GM12878 (cell line): ENCODE data around the gene GRIK2. TPM values are rescaled to one million over a fixed set of nuclear protein-coding genes. Genes with fewer than 3 reads are reported as not detected.

Experiments
- ATAC-seq: fragments of 200-7000 bp; cut with Tn5 transposase; 3 replicates; pipeline ENCODE4 v1.9.1; 2020; ENCODE audit warnings: mild to moderate bottlenecking, moderate library complexity
- BruUV-seq: library from RNA; stranded (reverse); fragments of 400-500 nt; replicated peaks from 2 replicates; lab custom pipeline; 2021; lab: Mats Ljungman, UMichigan
- CTCF ChIA-PET: fragments of 300-600 bp; sonication (Branson Sonifier 250); formaldehyde crosslinking; extraction: SDS; loops from one replicate; lab custom pipeline; 2021; ENCODE audit warnings: inconsistent platforms; lab: Yijun Ruan, JAX
- POLR2A ChIA-PET: fragments of 350-600 bp; formaldehyde crosslinking; extraction: SDS; loops from one replicate; lab custom pipeline; 2021; ENCODE audit warnings: inconsistent platforms; lab: Charles Lee
- RAD21 ChIA-PET: fragments of 300-600 bp; sonication (Branson Sonifier 250); formaldehyde crosslinking; loops from one replicate; lab custom pipeline; 2023; ENCODE audit warnings: antibody characterized with exemption; ENCODE audit not compliant: unreplicated experiment; lab: Charles Lee
- SMC1A ChIA-PET: fragments of 300-600 bp; sonication (Branson Sonifier 250); formaldehyde crosslinking; loops from one replicate; lab custom pipeline; 2023; ENCODE audit not compliant: unreplicated experiment, uncharacterized antibody; lab: Charles Lee
- DNase-seq: peaks from one replicate; pipeline ENCODE4 v3.0.0-alpha.2; 2011; ENCODE audit warnings: low read depth, low spot score
- FAIRE-seq: peaks from 3 replicates; lab custom pipeline; 2011; peaks lifted over from hg19 to GRCh38; lab: Jason Lieb, UNC
- H2AFZ ChIP-seq: 2 replicates; pipeline ENCODE4 v1.6.0; 2011; ENCODE audit warnings: low read depth, low read length, control low read depth; ENCODE audit not compliant: control insufficient read depth
- H3K27ac ChIP-seq: 2 replicates; pipeline ENCODE4 v1.5.1; 2011; ENCODE audit warnings: control low read depth; ENCODE audit not compliant: control insufficient read depth, insufficient read depth
- H3K27me3 ChIP-seq, 2 experiments: replicated peaks in 1 of 2; 2 replicates each; pipeline versions ENCODE4 v1.6.0 to v1.6.1; 2011; ENCODE audit warnings: low read length in 1 of 2; ENCODE audit not compliant: control insufficient read depth in 2 of 2, insufficient read depth in 2 of 2
- H3K36me3 ChIP-seq, 2 experiments: 2 replicates each; pipeline ENCODE4 v1.5.1; 2011; ENCODE audit warnings: low read length in 1 of 2; ENCODE audit not compliant: control insufficient read depth in 2 of 2, insufficient read depth in 2 of 2
- H3K4me1 ChIP-seq: 2 replicates; pipeline ENCODE4 v1.6.1; 2011; ENCODE audit warnings: mild to moderate bottlenecking, low read length, moderate library complexity, mixed read lengths; ENCODE audit not compliant: control insufficient read depth, insufficient read depth
- H3K4me2 ChIP-seq: 2 replicates; pipeline ENCODE4 v1.6.0; 2011; ENCODE audit warnings: control low read depth; ENCODE audit not compliant: control insufficient read depth, insufficient read depth
- H3K4me3 ChIP-seq: fragments of 200-600 bp; sonication (generic); 2 replicates; pipeline ENCODE4 v1.5.1; 2016
- H3K79me2 ChIP-seq: 2 replicates; pipeline ENCODE4 v1.6.0; 2011; ENCODE audit warnings: low read length; ENCODE audit not compliant: control insufficient read depth, insufficient read depth
- H3K9ac ChIP-seq: 2 replicates; pipeline ENCODE4 v1.8.0; 2011; ENCODE audit warnings: low read length, control low read depth, mixed read lengths; ENCODE audit not compliant: control insufficient read depth, insufficient read depth
- H3K9me3 ChIP-seq: replicated peaks from 3 replicates; pipeline ENCODE4 v1.5.1; 2011; ENCODE audit warnings: mild to moderate bottlenecking, low read length; ENCODE audit not compliant: control insufficient read depth, insufficient read depth
- H4K20me1 ChIP-seq: 2 replicates; pipeline ENCODE4 v1.6.0; 2011; ENCODE audit not compliant: control insufficient read depth, insufficient read depth
- BCL11A ChIP-seq: IDR thresholded peaks from 2 replicates; pipeline ENCODE4 v1.6.1; 2011; ENCODE audit warnings: low read depth, low read length
- BMI1 ChIP-seq: fragments of 450-650 bp; IDR thresholded peaks from 2 replicates; pipeline ENCODE4 v1.6.1; 2016; ENCODE audit warnings: mild to moderate bottlenecking, moderate library complexity, borderline replicate concordance
- CREB1 ChIP-seq: IDR thresholded peaks from 2 replicates; pipeline ENCODE4 v1.6.1; 2012; ENCODE audit warnings: low read depth, mild to moderate bottlenecking, inconsistent platforms
- DPF2 ChIP-seq: fragments of 450-650 bp; IDR thresholded peaks from 2 replicates; pipeline ENCODE4 v1.6.1; 2017; ENCODE audit warnings: mild to moderate bottlenecking
- E2F8 ChIP-seq: fragments of 450-650 bp; IDR thresholded peaks from 2 replicates; pipeline ENCODE4 v1.6.1; 2018; ENCODE audit warnings: mild to moderate bottlenecking, low read depth, moderate library complexity; ENCODE audit not compliant: partially characterized antibody
- E4F1 ChIP-seq: fragments of 450-650 bp; IDR thresholded peaks from 2 replicates; pipeline ENCODE4 v1.6.1; 2018; ENCODE audit warnings: borderline replicate concordance, mild to moderate bottlenecking; ENCODE audit not compliant: partially characterized antibody
- ETV6 ChIP-seq, 2 experiments: fragments of 450-650 bp in 1 of 2; IDR thresholded peaks in 1 of 2; conservative IDR thresholded peaks in 1 of 2; 2 replicates each; pipeline ENCODE4 v1.6.1; 2014; ENCODE audit warnings: antibody characterized with exemption in 1 of 2, borderline replicate concordance in 1 of 2, low read depth in 1 of 2, mild to moderate bottlenecking in 1 of 2, moderate library complexity in 1 of 2
- HDAC6 ChIP-seq: fragments of 200-600 bp; sonication (generic); IDR thresholded peaks from one replicate; pipeline ENCODE4 v1.8.0; 2017; ENCODE audit warnings: antibody characterized with exemption; ENCODE audit not compliant: unreplicated experiment
- JUNB ChIP-seq: IDR thresholded peaks from 2 replicates; pipeline ENCODE4 v1.6.1; 2016; ENCODE audit warnings: antibody characterized with exemption, mild to moderate bottlenecking
- JUND ChIP-seq: IDR thresholded peaks from 2 replicates; pipeline ENCODE4 v1.6.1; 2012; ENCODE audit warnings: low read depth, mild to moderate bottlenecking, low read length, improper control_type of control experiment, moderate library complexity
- KLF5 ChIP-seq: fragments of 450-650 bp; IDR thresholded peaks from 2 replicates; pipeline ENCODE4 v1.6.1; 2014; ENCODE audit warnings: mild to moderate bottlenecking; ENCODE audit not compliant: partially characterized antibody
- NFXL1 ChIP-seq: fragments of 450-650 bp; IDR thresholded peaks from 2 replicates; pipeline ENCODE4 v1.6.1; 2017; ENCODE audit warnings: antibody characterized with exemption, mild to moderate bottlenecking, borderline replicate concordance
- NFYB ChIP-seq: IDR thresholded peaks from 2 replicates; pipeline ENCODE4 v1.6.1; 2011; ENCODE audit warnings: low read depth, mild to moderate bottlenecking, low read length, improper control_type of control experiment, moderate library complexity; ENCODE audit not compliant: insufficient read depth
- PAX8 ChIP-seq: fragments of 450-650 bp; IDR thresholded peaks from 2 replicates; pipeline ENCODE4 v1.6.1; 2017; ENCODE audit warnings: mild to moderate bottlenecking, moderate library complexity
- SMC3 ChIP-seq: IDR thresholded peaks from 2 replicates; pipeline ENCODE4 v1.6.1; 2011; ENCODE audit warnings: low read length, improper control_type of control experiment, borderline replicate concordance
- SREBF2 ChIP-seq: IDR thresholded peaks from 2 replicates; pipeline ENCODE4 v1.6.1; 2012; ENCODE audit warnings: mild to moderate bottlenecking, low read length
- STAT3 ChIP-seq: IDR thresholded peaks from 2 replicates; pipeline ENCODE4 v1.6.1; 2011; ENCODE audit warnings: low read depth, low read length, improper control_type of control experiment
- TARDBP ChIP-seq: IDR thresholded peaks from 2 replicates; pipeline ENCODE4 v1.6.1; 2016; ENCODE audit warnings: borderline replicate concordance
- WRNIP1 ChIP-seq: IDR thresholded peaks from 2 replicates; pipeline ENCODE4 v1.6.1; 2011; ENCODE audit warnings: low read depth, low read length, improper control_type of control experiment, borderline replicate concordance
- ZNF384 ChIP-seq: IDR thresholded peaks from 2 replicates; pipeline ENCODE4 v1.6.1; 2012; ENCODE audit warnings: low read depth, mild to moderate bottlenecking, low read length, improper control_type of control experiment, borderline replicate concordance
- WGBS: methylation state at CpG from one replicate; pipeline ENCODE4 v1.1.6; 2016; ENCODE audit warnings: low lambda C conversion rate; ENCODE audit not compliant: insufficient replicate concordance, insufficient coverage; ENCODE audit errors: missing lambda C conversion rate; 5-methylcytosine and 5-hydroxymethylcytosine counted together
- in situ Hi-C: fragments of 300-500 bp; cut with MboI; formaldehyde crosslinking; loops from 9 replicates; pipeline ENCODE4 v1.14.3; 2018; ENCODE audit warnings: mixed read lengths
- intact Hi-C: fragments of 100-400 bp; cut with micrococcal nuclease; formaldehyde crosslinking; loops from one replicate; pipeline ENCODE4 v1.14.2; 2022; ENCODE audit not compliant: unreplicated experiment
- polyA plus RNA-seq, 11 experiments: library from polyadenylated mRNA; depleted of rRNA in 4 of 11; unstranded in 6 of 11; stranded (reverse) in 5 of 11; fragments of >200 nt; fragmentation: Nextera tagmentation in 4 of 11; fragmentation: Illumina TruSeq in 1 of 11; extraction: Ambion mirVana in 4 of 11; extraction: Trizol in 1 of 11; gene quantifications; 1 replicate in 1 of 11; 2 replicates in 10 of 11; pipeline versions ENCODE4 v1.2.1 to v1.2.3, GENCODE V29; 2011 to 2016; ENCODE audit warnings: inconsistent platforms in 2 of 11, missing spikeins in 2 of 11, low read depth in 1 of 11
- total RNA-seq, 4 experiments: library from RNA; depleted of rRNA in 3 of 4; stranded (reverse); fragments of >200 nt in 3 of 4; fragmentation: Illumina TruSeq in 1 of 4; extraction: Trizol in 1 of 4; gene quantifications; 2 replicates each; pipeline versions ENCODE4 v1.2.1 to v1.2.3, GENCODE V29; 2013 to 2021

GRIK2 gene
- total and polyA plus RNA-seq, 10 of the 15 experiments (the other 5 are each of a cell fraction or from before 2014, with no cell fraction given), result not detected

GRCh38 chr6:101700655-101701054 is 307.1 kb downstream of the GRIK2 start:
- CTCF ChIA-PET, result no interaction called here
- no peak for TF ChIP-seq E4F1
- no peak for TF ChIP-seq DPF2
- no peak for TF ChIP-seq JUNB
- TF ChIP-seq SMC3, result no peak
- TF ChIP-seq PAX8, result no peak
- no peak for TF ChIP-seq ETV6 (conservative IDR thresholded peaks at IDR 0.05 in 1 of 2, IDR thresholded peaks at IDR 0.05 in 1 of 2; ENCODE audit: borderline replicate concordance in 1 of 2, low read depth in 1 of 2)
- TF ChIP-seq KLF5, result no peak
- no peak for TF ChIP-seq E2F8
- TF ChIP-seq ZNF384, result no peak
- no peak for TF ChIP-seq STAT3
- TF ChIP-seq NFYB, result no peak
- no peak for TF ChIP-seq WRNIP1
- TF ChIP-seq CREB1, result no peak
- no peak for TF ChIP-seq NFXL1
- TF ChIP-seq SREBF2, result no peak
- TF ChIP-seq BMI1, result no peak
- TF ChIP-seq BCL11A, result no peak
- TF ChIP-seq HDAC6, result no peak
- TF ChIP-seq JUND, result no peak
- TF ChIP-seq TARDBP, result no peak
- TF ChIP-seq, all 136 proteins: peak for 0
- intact Hi-C loops (no loop called here), in situ Hi-C loops (no loop called here)
- Histone ChIP-seq H3K9me3 (no peaks in the 10 kb centered on the region), H3K4me2 (no peak overlapping the region), H3K27ac (no peak overlapping the region), H3K4me1 (no peaks in the 10 kb centered on the region), H3K27me3 (no peaks in the 10 kb centered on the region; a peak in 1 of 4 replicates), H3K4me3 (no peak overlapping the region), H4K20me1 (no peaks in the 10 kb centered on the region), H3K9ac (no peak overlapping the region), H3K79me2 (no peaks in the 10 kb centered on the region), H3K36me3 (no peaks in the 10 kb centered on the region), H2AFZ (no peak overlapping the region)
- SMC1A ChIA-PET, result no interaction called here
- no TSS peak for BruUV-seq
- POLR2A ChIA-PET, result no interaction called here
- RAD21 ChIA-PET, result no interaction called here
- ATAC-seq (no peak), DNase-seq (no peak), FAIRE-seq (no peak)
- 17% methylated on average over 3 of the region's 3 CpGs for WGBS
